Esophagus squamous epithelium (tissue), 4 donors: ENCODE measurements around the gene CLDN1.

Experiments
- CTCF ChIP-seq, 6 experiments: fragments of 450-650 bp in 4 of 6; fragments of 200-600 bp in 2 of 6; sonication (generic) in 2 of 6; IDR thresholded peaks; one replicate each; pipeline ENCODE4 v1.5.1; 2016 to 2019; ENCODE audit warnings: antibody characterized with exemption in 6 of 6, mild to moderate bottlenecking in 4 of 6, moderate library complexity in 4 of 6
- POLR2A ChIP-seq, 4 donors: fragments of 450-650 bp; IDR thresholded peaks; one replicate each; pipeline ENCODE4 v1.6.1; 2017; ENCODE audit warnings: antibody characterized with exemption in 4 of 4, mild to moderate bottlenecking in 4 of 4, moderate library complexity in 3 of 4

DNA sequence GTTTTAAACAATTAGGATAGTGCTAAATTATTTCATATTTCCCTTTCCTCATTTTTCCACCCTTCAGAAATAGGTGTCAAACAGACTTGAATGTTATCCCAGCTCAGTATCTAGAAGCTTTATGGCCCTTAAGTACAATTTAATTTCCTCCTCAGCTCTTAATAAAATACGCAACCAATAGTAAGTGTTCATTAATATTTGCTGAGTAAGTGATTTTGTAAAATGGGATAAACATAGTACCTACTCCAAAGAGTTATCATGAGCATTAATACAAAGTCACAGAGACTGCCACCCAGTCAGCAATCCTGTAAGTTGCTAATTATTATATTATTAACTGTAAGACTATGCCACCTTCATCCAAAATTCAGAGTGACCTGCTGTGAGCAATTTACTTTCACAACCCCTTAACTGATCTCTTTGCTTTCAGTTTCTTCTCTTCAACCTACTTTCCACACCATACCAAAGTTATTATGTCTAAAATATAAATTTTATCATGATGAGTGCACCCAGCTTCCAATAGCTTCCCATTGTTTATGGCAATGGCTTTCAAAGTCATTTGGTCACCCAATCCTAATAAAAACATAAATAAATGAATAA lies 30.7 kb upstream of the CLDN1 start:
- TF ChIP-seq CTCF (IDR thresholded peaks at IDR 0.05) (no peak), POLR2A (IDR thresholded peaks at IDR 0.05) (no peak)
